Small intestine (tissue), 7 donors: ENCODE data around the gene ELF5. TPM values are rescaled to one million over a fixed set of nuclear protein-coding genes. Genes with fewer than 3 reads are reported as not detected.
A peak's percentile ranks its signal among the peaks of the same experiment; 100 is the strongest.

Experiments
- DNase-seq, 2 donors: peaks; one replicate each; pipeline versions ENCODE4 v3.0.0 to v3.0.0-alpha.2; 2013
- FAIRE-seq: peaks from 2 replicates; lab custom pipeline; 2012; peaks lifted over from hg19 to GRCh38; lab: Jason Lieb, UNC
- H3K27ac ChIP-seq, 3 donors: one replicate each; pipeline ENCODE4 v1.5.1; 2013; ENCODE audit warnings: low read length in 2 of 3, mild to moderate bottlenecking in 2 of 3, control low read depth in 1 of 3, inconsistent platforms in 1 of 3, low read depth in 1 of 3, moderate library complexity in 1 of 3
- H3K27me3 ChIP-seq, 3 donors: one replicate each; pipeline ENCODE4 v1.6.1; 2013; ENCODE audit warnings: low read length in 3 of 3, inconsistent platforms in 1 of 3; ENCODE audit not compliant: control insufficient read depth in 3 of 3, insufficient read depth in 3 of 3
- H3K36me3 ChIP-seq, 3 donors: one replicate each; pipeline ENCODE4 v1.6.1; 2013; ENCODE audit warnings: low read length in 3 of 3, inconsistent platforms in 1 of 3, low read depth in 1 of 3, mild to moderate bottlenecking in 1 of 3, moderate library complexity in 1 of 3; ENCODE audit not compliant: control insufficient read depth in 3 of 3, insufficient read depth in 2 of 3
- H3K4me1 ChIP-seq, 3 donors: one replicate each; pipeline ENCODE4 v1.6.1; 2013; ENCODE audit warnings: low read length in 2 of 3, inconsistent platforms in 1 of 3, low read depth in 1 of 3, mild to moderate bottlenecking in 1 of 3, moderate library complexity in 1 of 3; ENCODE audit not compliant: control insufficient read depth in 3 of 3, insufficient read depth in 2 of 3
- H3K4me3 ChIP-seq, 3 donors: one replicate each; pipeline ENCODE4 v1.5.1; 2013; ENCODE audit warnings: low read length in 3 of 3, control low read depth in 1 of 3, inconsistent platforms in 1 of 3, low read depth in 1 of 3, mild to moderate bottlenecking in 1 of 3, moderate library complexity in 1 of 3
- H3K9me3 ChIP-seq, 2 donors: one replicate each; pipeline ENCODE4 v1.6.1; 2013; ENCODE audit warnings: low read depth in 1 of 2, low read length in 1 of 2; ENCODE audit not compliant: control insufficient read depth in 2 of 2, insufficient read depth in 1 of 2
- WGBS, 3 donors: extraction: QIAGEN DNeasy Blood & Tissue Kit; methylation state at CpG; one replicate each; pipeline ENCODE4 v1.1.7; 2013; 5-methylcytosine and 5-hydroxymethylcytosine counted together
- polyA plus RNA-seq, 4 donors: library from polyadenylated mRNA; stranded (reverse) in 3 of 4; unstranded in 1 of 4; fragments of 200-250 nt in 3 of 4; fragments of 120-200 nt in 1 of 4; gene quantifications; one replicate each; pipeline versions ENCODE4 v1.2.1 to v1.2.3, GENCODE V29; 2013
- donor health status: healthy with polysubstance abuse.
- donor health status: control.
- donor health status: control.
- donor health status: Bipolar disorder and iron deficiency.
- donor health status: healthy.

ELF5 gene
- polyA plus RNA-seq, 4 donors: not detected

DNA sequence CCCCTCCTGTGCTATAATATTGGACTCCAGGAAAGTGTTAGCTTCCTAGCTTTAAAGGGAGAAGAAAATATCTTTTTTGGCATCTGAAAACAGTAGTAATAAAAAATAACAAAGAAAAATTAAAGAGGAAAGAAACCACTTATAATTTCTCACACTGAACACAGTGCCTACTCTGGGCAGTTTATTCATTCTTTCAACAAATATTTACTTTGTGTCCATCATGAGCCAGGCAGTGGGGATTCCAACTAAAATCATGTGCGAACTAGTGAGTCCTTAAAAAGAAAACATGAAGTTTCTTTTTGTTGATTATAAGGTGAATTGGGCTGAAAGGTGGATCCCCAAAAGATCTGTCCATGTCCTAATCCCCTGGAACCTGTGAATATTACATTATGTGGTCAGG is 16.0 kb upstream of the ELF5 start:
- DNase-seq: no peak
- WGBS, 3 donors: 58 to 74% (median 61%) methylated on average over 1 of the region's 1 CpG
- H3K27me3 ChIP-seq: peaks cover 0 to 6% (median 0%) of the 10 kb centered on the region in 3 donors
- H3K27ac ChIP-seq: no peak overlapping the region
- peaks cover 0 to 4% of the 10 kb centered on the region in 2 donors for H3K9me3 ChIP-seq
- H3K36me3 ChIP-seq: no peaks in the 10 kb centered on the region
- H3K4me3 ChIP-seq: no peak overlapping the region
- H3K4me1 ChIP-seq: no peaks in the 10 kb centered on the region
- FAIRE-seq: no peak

DNA sequence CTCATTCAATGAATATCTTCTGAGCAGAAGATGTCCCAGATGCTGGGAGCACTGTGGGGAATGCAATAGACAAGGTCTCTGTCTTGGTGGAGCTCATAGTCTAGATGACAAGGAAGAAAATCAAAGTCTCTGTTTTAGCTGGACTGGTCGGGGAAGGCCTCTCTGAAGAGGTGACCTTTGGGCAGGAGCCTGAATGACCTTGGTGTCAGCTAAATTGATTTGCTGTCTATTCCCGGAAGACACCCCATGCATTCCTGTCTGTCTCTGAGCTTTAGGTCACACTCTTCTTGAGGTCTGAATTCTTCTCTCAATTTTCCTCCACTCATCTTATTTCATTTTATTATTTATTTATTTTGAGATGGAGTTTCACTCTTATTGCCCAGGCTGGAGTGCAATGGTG is 14.5 kb upstream of the ELF5 start:
- Histone ChIP-seq H3K4me3 (no peak overlapping the region), H3K36me3 (no peaks in the 10 kb centered on the region), H3K27ac (no peak overlapping the region), H3K9me3 (no peaks in the 10 kb centered on the region), H3K4me1 (no peaks in the 10 kb centered on the region), H3K27me3 (peaks cover 0 to 3% (median 0%) of the 10 kb centered on the region in 3 donors)
- FAIRE-seq (no peak), DNase-seq (no peak)
- WGBS, 3 donors: 80 to 92% (median 83%) methylated on average over 2 of the region's 2 CpGs

GRCh38 chr11:34525888-34526657 is 12.5 kb upstream of the ELF5 start:
- H3K27me3 ChIP-seq: peaks cover 0 to 3% (median 0%) of the 10 kb centered on the region in 3 donors
- H3K4me3 ChIP-seq: no peak overlapping the region
- H3K27ac ChIP-seq: no peak overlapping the region
- DNase-seq: no peak
- H3K36me3 ChIP-seq: no peaks in the 10 kb centered on the region
- WGBS, 3 donors: 84% methylated on average over 9 of the region's 9 CpGs
- H3K4me1 ChIP-seq: no peaks in the 10 kb centered on the region
- H3K9me3 ChIP-seq: no peaks in the 10 kb centered on the region
- no peak for FAIRE-seq

DNA sequence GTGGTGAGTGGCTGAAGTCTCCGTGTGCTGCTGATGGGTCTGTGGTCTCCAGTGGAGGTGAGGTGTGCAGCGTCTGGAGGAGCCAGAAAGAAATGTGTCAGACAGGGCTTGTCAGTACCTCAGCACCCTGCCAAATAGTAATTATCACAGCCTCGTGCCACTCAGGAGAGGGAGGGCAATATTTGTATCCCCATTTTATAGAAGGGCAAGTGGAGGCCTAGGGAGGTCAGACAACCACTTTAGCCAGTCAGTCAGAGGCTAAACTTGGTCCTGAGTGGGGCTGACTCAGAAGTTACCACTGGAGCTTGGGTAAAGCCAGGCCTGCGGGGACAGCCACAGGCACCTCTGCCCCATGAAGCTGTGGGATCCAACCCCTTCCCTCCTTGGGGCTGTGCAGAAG is 11.5 kb upstream of the ELF5 start:
- DNase-seq (no peak), FAIRE-seq (no peak)
- Histone ChIP-seq H3K4me3 (no peak overlapping the region), H3K27ac (no peak overlapping the region), H3K9me3 (no peaks in the 10 kb centered on the region), H3K27me3 (peaks cover 0 to 3% (median 0%) of the 10 kb centered on the region in 3 donors), H3K36me3 (no peaks in the 10 kb centered on the region), H3K4me1 (no peaks in the 10 kb centered on the region)
- 81 to 99% (median 89%) methylated on average over 4 of the region's 4 CpGs for WGBS, 3 donors

DNA sequence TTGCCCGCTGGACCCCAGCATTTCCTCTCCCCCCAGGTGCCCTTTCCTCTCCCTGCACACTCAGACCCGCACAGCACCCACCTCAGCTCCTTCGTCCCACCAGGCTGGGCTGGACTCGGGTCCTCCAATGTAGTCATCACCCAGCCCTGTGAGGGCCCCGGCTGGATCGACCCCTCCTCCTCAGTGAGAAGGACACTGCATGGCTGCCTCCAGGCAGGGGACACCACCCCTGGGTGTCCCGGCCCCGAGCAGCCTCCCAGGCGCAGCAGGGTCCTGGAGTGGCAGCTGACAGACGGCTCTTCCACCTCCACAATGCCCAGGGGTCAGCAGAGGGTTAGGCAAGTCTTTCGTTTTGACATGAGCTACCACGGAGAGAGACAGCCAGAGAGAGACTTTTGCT is 11.1 kb upstream of the ELF5 start:
- Histone ChIP-seq H3K9me3 (no peaks in the 10 kb centered on the region), H3K4me1 (no peaks in the 10 kb centered on the region), H3K27me3 (peaks cover 0 to 3% (median 0%) of the 10 kb centered on the region in 3 donors), H3K36me3 (no peaks in the 10 kb centered on the region), H3K4me3 (no peak overlapping the region), H3K27ac (no peak overlapping the region)
- 81 to 87% (median 82%) methylated on average over 12 of the region's 12 CpGs for WGBS, 3 donors
- DNase-seq (no peak), FAIRE-seq (no peak)

DNA sequence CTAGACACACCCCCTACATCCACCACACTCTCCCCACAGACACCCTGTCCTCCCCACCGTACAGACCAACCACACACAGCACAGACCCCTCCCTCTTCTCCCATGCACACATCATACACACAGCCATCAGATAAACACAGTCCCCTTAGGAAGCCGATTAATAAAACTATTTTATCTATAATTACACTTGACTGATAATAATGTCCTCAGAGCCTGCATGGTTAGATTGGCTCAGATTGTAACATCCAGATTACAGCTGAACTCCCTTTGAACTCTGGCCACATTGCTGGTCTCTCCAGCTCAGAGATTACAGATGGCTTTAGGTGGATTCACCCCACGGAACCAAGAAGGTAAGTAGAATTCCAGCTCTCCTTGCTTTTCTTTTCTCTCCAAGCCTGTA is 9.5 kb upstream of the ELF5 start:
- Histone ChIP-seq H3K27me3 (no peaks in the 10 kb centered on the region), H3K4me3 (no peak overlapping the region), H3K36me3 (no peaks in the 10 kb centered on the region), H3K27ac (no peak overlapping the region), H3K9me3 (no peaks in the 10 kb centered on the region), H3K4me1 (no peaks in the 10 kb centered on the region)
- 7 to 46% (median 28%) methylated on average over 3 of the region's 3 CpGs for WGBS, 3 donors
- DNase-seq (peak in 1 of 2 donors; percentile 4), FAIRE-seq (no peak)

DNA sequence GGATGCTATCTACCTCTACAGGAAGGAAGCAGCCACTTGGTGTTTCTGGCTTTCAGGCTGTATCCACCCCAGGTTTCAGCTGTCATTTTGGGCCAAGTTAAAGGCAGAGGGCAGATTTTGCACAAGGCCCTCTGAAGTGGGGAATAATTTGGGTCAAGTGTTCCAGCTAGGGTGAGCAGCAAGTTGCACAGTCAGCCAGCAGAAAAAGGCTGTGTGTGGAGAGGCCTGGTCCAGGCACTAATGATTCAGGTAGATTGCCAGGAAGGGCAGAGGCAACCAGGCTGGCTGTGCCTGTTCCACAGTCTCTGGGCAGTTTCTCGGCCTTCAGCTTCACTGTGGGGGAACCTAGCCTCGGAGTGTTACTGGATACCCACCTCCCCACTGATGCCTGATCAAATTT is 8.6 kb upstream of the ELF5 start:
- H3K27me3 ChIP-seq: no peaks in the 10 kb centered on the region
- no peak overlapping the region for H3K27ac ChIP-seq
- no peaks in the 10 kb centered on the region for H3K4me1 ChIP-seq
- FAIRE-seq (no peak), DNase-seq (no peak)
- H3K4me3 ChIP-seq: no peak overlapping the region
- H3K9me3 ChIP-seq: no peaks in the 10 kb centered on the region
- no peaks in the 10 kb centered on the region for H3K36me3 ChIP-seq
- 77 to 81% (median 77%) methylated on average over 2 of the region's 2 CpGs for WGBS, 3 donors

DNA sequence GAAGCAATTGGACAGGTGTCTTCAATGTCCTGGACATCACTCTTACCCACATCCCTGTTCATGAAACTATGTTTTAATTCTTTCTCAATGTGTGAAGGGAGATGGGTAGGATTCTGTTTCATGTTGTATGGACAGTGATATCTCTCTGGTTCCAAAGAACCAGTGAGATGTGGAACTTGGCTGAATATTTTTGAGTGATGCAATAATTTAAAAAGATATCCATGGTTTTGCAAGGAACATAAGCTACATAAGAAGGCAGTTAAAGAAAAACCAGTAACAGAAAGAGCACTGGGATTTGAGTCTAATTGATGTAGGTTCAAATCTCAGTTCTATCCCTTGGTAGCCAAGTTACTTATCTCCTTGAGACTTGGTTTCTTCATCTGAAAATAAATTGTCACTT is 7.7 kb upstream of the ELF5 start:
- Histone ChIP-seq H3K4me1 (no peaks in the 10 kb centered on the region), H3K4me3 (no peak overlapping the region), H3K27ac (no peak overlapping the region), H3K36me3 (no peaks in the 10 kb centered on the region), H3K27me3 (no peaks in the 10 kb centered on the region), H3K9me3 (no peaks in the 10 kb centered on the region)
- FAIRE-seq (no peak), DNase-seq (no peak)
